ENCODE measurements around the gene FKBP11.
A peak's percentile ranks its signal among the peaks of the same experiment; 100 is the strongest.
"Not testable (repeated sequence)": the region's sequence is repeated elsewhere in the genome, so short reads cannot be mapped to it uniquely, and the experiment has no call there.

FKBP11 gene

GRCh38 chr12:48903982-48904411 lies 21.3 kb downstream of the FKBP11 start:
- DNase-seq (ENCODE audit: low spot score) = peak; percentile 88

GRCh38 chr12:48903363-48903981 lies 21.8 kb downstream of the FKBP11 start:
- no peak for DNase-seq (ENCODE audit: low spot score)

- DNase-seq (ENCODE audit: low spot score) = no peak
These were observed 24.0 kb downstream of the FKBP11 start for GRCh38 chr12:48901278-48901677.

GRCh38 chr12:48899651-48900050 lies 25.6 kb downstream of the FKBP11 start:
- DNase-seq (ENCODE audit: low spot score) = no peak

GRCh38 chr12:48894271-48894670 lies 31.0 kb downstream of the FKBP11 start:
- no peak for DNase-seq (ENCODE audit: low spot score)

GRCh38 chr12:48890657-48891418 lies 34.5 kb downstream of the FKBP11 start:
- DNase-seq (ENCODE audit: low spot score) = peak; percentile 82

GRCh38 chr12:48889679-48890078 lies 35.6 kb downstream of the FKBP11 start:
- no peak for DNase-seq (ENCODE audit: low spot score)

- DNase-seq (ENCODE audit: low spot score) = no peak
These were observed 41.8 kb downstream of the FKBP11 start for GRCh38 chr12:48883305-48884161.

- DNase-seq (ENCODE audit: low spot score) = no peak
These were observed 42.4 kb downstream of the FKBP11 start for GRCh38 chr12:48882972-48883304.

GRCh38 chr12:48882315-48882687 lies 43.0 kb downstream of the FKBP11 start:
- DNase-seq (ENCODE audit: low spot score) = no peak

- DNase-seq (ENCODE audit: low spot score) = no peak
These were observed 43.5 kb downstream of the FKBP11 start for GRCh38 chr12:48881686-48882314.

GRCh38 chr12:48880647-48881046 lies 44.6 kb downstream of the FKBP11 start:
- no peak for DNase-seq (ENCODE audit: low spot score)

GRCh38 chr12:48878548-48878947 lies 46.7 kb downstream of the FKBP11 start:
- DNase-seq (ENCODE audit: low spot score) = no peak

GRCh38 chr12:48875944-48876515 lies 49.3 kb downstream of the FKBP11 start:
- no peak for DNase-seq (ENCODE audit: low spot score)

GRCh38 chr12:48873534-48873933 lies 51.8 kb downstream of the FKBP11 start:
- DNase-seq (ENCODE audit: low spot score) = not testable (repeated sequence)

- no peak for DNase-seq (ENCODE audit: low spot score)
These were observed 52.2 kb downstream of the FKBP11 start for GRCh38 chr12:48873096-48873495.

All from LoVo (cell line).